ENCODE data around the gene ANXA1. TPM values are rescaled to one million over a fixed set of nuclear protein-coding genes. Genes with fewer than 3 reads are reported as not detected.

ANXA1 gene
- total RNA-seq, 5 donors from 2014 or later (not counting 1 experiment from before 2014, with no cell fraction given): 173 to 570 (median 200) TPM

DNA sequence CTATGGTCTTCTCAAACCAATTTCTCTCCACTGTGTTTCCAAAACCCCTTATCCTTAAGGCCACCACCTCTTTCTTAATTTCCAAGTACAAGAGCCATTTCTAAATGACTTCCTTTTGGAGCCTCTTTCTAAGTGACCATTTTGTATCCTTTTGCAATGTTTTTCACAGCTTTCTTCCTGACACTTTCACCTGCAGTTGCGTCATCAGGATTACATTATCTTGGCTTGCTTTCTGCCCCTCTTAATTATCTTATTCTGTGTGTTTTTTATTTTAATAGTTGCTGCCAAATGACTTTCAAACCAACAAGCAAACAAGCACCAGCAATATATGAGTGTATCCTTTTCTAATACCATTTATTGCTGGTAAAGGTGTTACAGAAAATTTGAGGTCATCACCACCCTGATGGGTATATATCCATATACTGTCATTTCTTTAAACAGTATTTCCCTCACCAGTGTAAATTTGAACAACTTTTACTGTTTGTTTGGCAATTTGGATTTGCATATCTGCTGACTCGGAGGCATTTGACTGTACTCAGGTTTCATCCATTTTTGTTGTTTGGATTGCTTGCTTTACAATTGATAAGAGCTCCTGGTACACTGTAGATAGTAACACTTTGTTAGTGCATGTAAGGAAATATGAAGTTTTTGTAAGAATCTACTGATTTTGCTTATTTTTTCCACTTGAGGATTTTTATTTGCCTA lies 5.4 kb upstream of the ANXA1 start:
- WGBS (ENCODE audit: insufficient coverage): no CpG with 5 or more reads among the region's 2 CpGs
- Histone ChIP-seq H3K4me3 (ENCODE audit: control insufficient read depth in 1 of 2, extremely low read depth in 1 of 2, low read length in 1 of 2) (no peak overlapping the region), H3K27me3 (replicated peaks in 1 of 2; ENCODE audit: control insufficient read depth in 2 of 2, extremely low read depth in 1 of 2, insufficient read depth in 2 of 2, low read length in 1 of 2) (no peaks in the 10 kb centered on the region), H3K9me3 (no peaks in the 10 kb centered on the region), H3K36me3 (ENCODE audit: control insufficient read depth in 2 of 2, extremely low read depth in 1 of 2, insufficient read depth in 1 of 2, low read length in 1 of 2) (no peaks in the 10 kb centered on the region), H3K27ac (ENCODE audit: low read length) (no peak overlapping the region), H3K4me1 (ENCODE audit: control insufficient read depth in 1 of 2, extremely low read depth in 1 of 2, insufficient read depth in 2 of 2, low read length in 2 of 2) (peaks cover 4 to 19% of the 10 kb centered on the region in 2 experiments)
- CTCF ChIA-PET: no interaction called here
- H3K36me3 Mint-ChIP-seq: no peaks in the 10 kb centered on the region
- POLR2A ChIA-PET: no interaction called here
- peaks cover 32 to 49% (median 39%) of the 10 kb centered on the region in 3 donors for H3K4me1 Mint-ChIP-seq
- no peak overlapping the region for H3K27ac Mint-ChIP-seq
- peaks cover 0 to 1% of the 10 kb centered on the region in 2 donors for H3K27me3 Mint-ChIP-seq
- ATAC-seq (replicated peaks in 1 of 4) (no peak), DNase-seq (no peak)
- no peak overlapping the region for H3K4me3 Mint-ChIP-seq
- H3K9me3 Mint-ChIP-seq: no peaks in the 10 kb centered on the region

DNA sequence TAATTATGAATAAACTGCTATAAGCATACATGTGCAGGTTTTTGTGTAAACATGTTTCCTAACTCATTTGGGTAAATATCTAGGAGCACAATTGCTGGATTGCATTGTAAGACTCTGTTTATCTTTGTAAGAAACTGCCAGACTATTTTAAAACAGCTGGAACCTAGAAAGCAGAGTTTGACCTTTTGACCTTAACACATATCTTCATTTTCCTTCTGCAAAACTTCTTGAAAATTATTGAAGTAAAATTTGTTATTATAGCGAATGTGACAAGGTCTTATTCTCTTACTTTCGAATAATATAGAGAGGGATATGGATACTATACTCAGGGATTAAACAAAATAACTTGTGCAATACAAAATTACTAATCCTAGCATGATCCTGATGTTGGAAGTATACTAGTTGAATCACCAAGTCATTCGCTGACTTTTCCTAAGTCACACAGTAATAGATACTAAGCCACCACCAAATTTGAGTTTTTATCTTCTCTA lies 3.2 kb upstream of the ANXA1 start:
- ChIA-PET POLR2A (interaction anchor here in 1 of 2 donors (0.5 kb wide), 1 partner anchor 90 kb away, joined by 5 read pairs; no protein-coding TSS in a partner anchor), CTCF (interaction anchor here (0.7 to 0.9 kb wide), 2 partner anchors 13 to 41 kb away, joined by 3 read pairs; no protein-coding TSS in a partner anchor)
- WGBS (ENCODE audit: insufficient coverage): no CpG with 5 or more reads among the region's 3 CpGs
- Mint-ChIP-seq H3K27me3 (peaks cover 0 to 1% of the 10 kb centered on the region in 2 donors), H3K4me3 (no peak overlapping the region), H3K27ac (peak overlapping the region; percentile 88 to 91), H3K36me3 (no peaks in the 10 kb centered on the region), H3K4me1 (peaks cover 54 to 56% (median 55%) of the 10 kb centered on the region in 3 donors), H3K9me3 (no peaks in the 10 kb centered on the region)
- no peaks in the 10 kb centered on the region for H3K27me3 ChIP-seq (replicated peaks in 1 of 2; ENCODE audit: control insufficient read depth in 2 of 2, extremely low read depth in 1 of 2, insufficient read depth in 2 of 2, low read length in 1 of 2)
- H3K4me1 ChIP-seq (ENCODE audit: control insufficient read depth in 1 of 2, extremely low read depth in 1 of 2, insufficient read depth in 2 of 2, low read length in 2 of 2): peaks cover 4 to 36% of the 10 kb centered on the region in 2 experiments
- ATAC-seq (replicated peaks in 1 of 4) (no peak), DNase-seq (no peak)
- no peaks in the 10 kb centered on the region for H3K36me3 ChIP-seq (ENCODE audit: control insufficient read depth in 2 of 2, extremely low read depth in 1 of 2, insufficient read depth in 1 of 2, low read length in 1 of 2)
- H3K4me3 ChIP-seq (ENCODE audit: control insufficient read depth in 1 of 2, extremely low read depth in 1 of 2, low read length in 1 of 2): no peak overlapping the region
- H3K9me3 ChIP-seq: no peaks in the 10 kb centered on the region
- no peak overlapping the region for H3K27ac ChIP-seq (ENCODE audit: low read length)

- POLR2A ChIA-PET: interaction anchor here in 1 of 2 donors (0.7 kb wide), 1 partner anchor 16 kb away, joined by 3 read pairs; no protein-coding TSS in a partner anchor
- Mint-ChIP-seq H3K27ac (peak overlapping the region; percentile 88 to 91), H3K9me3 (no peaks in the 10 kb centered on the region), H3K4me1 (peaks cover 54 to 64% (median 57%) of the 10 kb centered on the region in 3 donors), H3K36me3 (peaks cover 7% of the 10 kb centered on the region), H3K4me3 (peak overlapping the region; percentile 57 to 76 (median 58)), H3K27me3 (peaks cover 0 to 1% of the 10 kb centered on the region in 2 donors)
- ATAC-seq (replicated peaks in 1 of 4): peak; percentile 29 to 85 (median 73)
- CTCF ChIA-PET: interaction anchor here in 1 of 2 donors (0.6 to 0.9 kb wide), 2 partner anchors 16 to 42 kb away, joined by 3 to 6 read pairs; no protein-coding TSS in a partner anchor
- Histone ChIP-seq H3K36me3 (ENCODE audit: control insufficient read depth in 2 of 2, extremely low read depth in 1 of 2, insufficient read depth in 1 of 2, low read length in 1 of 2) (no peaks in the 10 kb centered on the region), H3K4me3 (ENCODE audit: control insufficient read depth in 1 of 2, extremely low read depth in 1 of 2, low read length in 1 of 2) (no peak overlapping the region), H3K27me3 (replicated peaks in 1 of 2; ENCODE audit: control insufficient read depth in 2 of 2, extremely low read depth in 1 of 2, insufficient read depth in 2 of 2, low read length in 1 of 2) (no peaks in the 10 kb centered on the region), H3K9me3 (no peaks in the 10 kb centered on the region), H3K4me1 (ENCODE audit: control insufficient read depth in 1 of 2, extremely low read depth in 1 of 2, insufficient read depth in 2 of 2, low read length in 2 of 2) (peaks cover 13 to 42% of the 10 kb centered on the region in 2 experiments), H3K27ac (ENCODE audit: low read length) (peak overlapping the region; percentile 62)
- no CpG with 5 or more reads among the region's 4 CpGs for WGBS (ENCODE audit: insufficient coverage)
- DNase-seq: peak in 1 of 35 experiments; percentile 62
These were observed 2.1 kb upstream of the ANXA1 start for GRCh38 chr9:73149371-73150067.

DNA sequence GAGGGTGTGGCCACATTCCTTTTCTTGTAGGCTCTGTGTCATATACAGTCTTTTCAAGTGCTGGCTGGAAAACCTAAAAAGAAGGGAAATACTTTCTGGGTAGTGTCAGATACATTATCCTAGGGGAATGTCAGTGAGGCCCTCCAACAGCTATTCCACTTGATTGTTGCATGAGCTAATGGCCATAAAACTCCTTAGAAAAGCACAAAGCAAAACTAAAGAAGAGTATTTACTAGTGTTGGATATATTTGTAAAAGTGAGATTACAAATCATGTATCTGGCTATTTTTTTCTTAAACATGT lies 829 bp downstream of the ANXA1 start:
- Histone ChIP-seq H3K27ac (ENCODE audit: low read length) (peak overlapping the region; percentile 90), H3K27me3 (replicated peaks in 1 of 2; ENCODE audit: control insufficient read depth in 2 of 2, extremely low read depth in 1 of 2, insufficient read depth in 2 of 2, low read length in 1 of 2) (no peaks in the 10 kb centered on the region), H3K9me3 (no peaks in the 10 kb centered on the region), H3K4me3 (ENCODE audit: control insufficient read depth in 1 of 2, extremely low read depth in 1 of 2, low read length in 1 of 2) (peak overlapping the region; percentile 63 to 64), H3K4me1 (ENCODE audit: control insufficient read depth in 1 of 2, extremely low read depth in 1 of 2, insufficient read depth in 2 of 2, low read length in 2 of 2) (peaks cover 21 to 62% of the 10 kb centered on the region in 2 experiments), H3K36me3 (ENCODE audit: control insufficient read depth in 2 of 2, extremely low read depth in 1 of 2, insufficient read depth in 1 of 2, low read length in 1 of 2) (no peaks in the 10 kb centered on the region)
- Mint-ChIP-seq H3K27ac (peak overlapping the region; percentile 91 to 94), H3K27me3 (peaks cover 0 to 1% of the 10 kb centered on the region in 2 donors), H3K36me3 (peaks cover 15% of the 10 kb centered on the region), H3K4me1 (peaks cover 74 to 86% (median 77%) of the 10 kb centered on the region in 3 donors), H3K4me3 (peak overlapping the region; percentile 87 to 98 (median 91)), H3K9me3 (no peaks in the 10 kb centered on the region)
- ChIA-PET POLR2A (interaction anchor here (0.6 to 2.8 kb wide), 13 partner anchors 11 to 1876 kb away, joined by 3 to 69 read pairs (median 3); no protein-coding TSS in a partner anchor), CTCF (interaction anchor here in 1 of 2 donors (1.0 to 1.5 kb wide), 5 partner anchors 9 to 45 kb away, joined by 6 to 11 read pairs (median 7); no protein-coding TSS in a partner anchor)
- DNase-seq (no peak), ATAC-seq (replicated peaks in 1 of 4) (no peak)

GRCh38 chr9:73152953-73153352 lies 1.3 kb downstream of the ANXA1 start:
- WGBS (ENCODE audit: insufficient coverage): no CpG with 5 or more reads among the region's 2 CpGs
- no peaks in the 10 kb centered on the region for H3K27me3 ChIP-seq (replicated peaks in 1 of 2; ENCODE audit: control insufficient read depth in 2 of 2, extremely low read depth in 1 of 2, insufficient read depth in 2 of 2, low read length in 1 of 2)
- H3K4me1 Mint-ChIP-seq: peaks cover 77 to 88% (median 82%) of the 10 kb centered on the region in 3 donors
- peak overlapping the region; percentile 90 for H3K27ac ChIP-seq (ENCODE audit: low read length)
- H3K4me1 ChIP-seq (ENCODE audit: control insufficient read depth in 1 of 2, extremely low read depth in 1 of 2, insufficient read depth in 2 of 2, low read length in 2 of 2): peaks cover 22 to 66% of the 10 kb centered on the region in 2 experiments
- H3K9me3 Mint-ChIP-seq: no peaks in the 10 kb centered on the region
- ChIA-PET POLR2A (interaction anchor here (0.6 to 2.8 kb wide), 14 partner anchors 10 to 1876 kb away, joined by 3 to 69 read pairs (median 4); no protein-coding TSS in a partner anchor), CTCF (interaction anchor here (1.0 to 1.5 kb wide), 6 partner anchors 9 to 45 kb away, joined by 3 to 11 read pairs (median 6); no protein-coding TSS in a partner anchor)
- H3K9me3 ChIP-seq: no peaks in the 10 kb centered on the region
- H3K27me3 Mint-ChIP-seq: peaks cover 0 to 1% of the 10 kb centered on the region in 2 donors
- peak overlapping the region; percentile 87 to 98 (median 91) for H3K4me3 Mint-ChIP-seq
- ATAC-seq (replicated peaks in 1 of 4): peak in 2 of 4 experiments; percentile 35 to 44
- peak overlapping the region; percentile 91 to 94 for H3K27ac Mint-ChIP-seq
- H3K36me3 ChIP-seq (ENCODE audit: control insufficient read depth in 2 of 2, extremely low read depth in 1 of 2, insufficient read depth in 1 of 2, low read length in 1 of 2): no peaks in the 10 kb centered on the region
- H3K4me3 ChIP-seq (ENCODE audit: control insufficient read depth in 1 of 2, extremely low read depth in 1 of 2, low read length in 1 of 2): peak overlapping the region in 1 of 2 donors; percentile 63
- DNase-seq: peak in 1 of 35 experiments; percentile 57
- H3K36me3 Mint-ChIP-seq: peaks cover 20% of the 10 kb centered on the region

GRCh38 chr9:73153793-73154227 lies 2.1 kb downstream of the ANXA1 start:
- peaks cover 25 to 69% of the 10 kb centered on the region in 2 experiments for H3K4me1 ChIP-seq (ENCODE audit: control insufficient read depth in 1 of 2, extremely low read depth in 1 of 2, insufficient read depth in 2 of 2, low read length in 2 of 2)
- DNase-seq (peak in 1 of 35 experiments; percentile 33), ATAC-seq (replicated peaks in 1 of 4) (no peak)
- CTCF ChIA-PET: interaction anchor here (1.1 to 1.5 kb wide), 2 partner anchors 45 to 46 kb away, joined by 3 to 6 read pairs; no protein-coding TSS in a partner anchor
- Mint-ChIP-seq H3K4me3 (peak overlapping the region; percentile 87 to 98 (median 91)), H3K27me3 (no peaks in the 10 kb centered on the region), H3K27ac (peak overlapping the region; percentile 91 to 94), H3K9me3 (no peaks in the 10 kb centered on the region), H3K36me3 (peaks cover 27% of the 10 kb centered on the region), H3K4me1 (peaks cover 77 to 86% (median 82%) of the 10 kb centered on the region in 3 donors)
- WGBS (ENCODE audit: insufficient coverage): 18% methylated on average over 3 of the region's 4 CpGs
- peak overlapping the region; percentile 90 for H3K27ac ChIP-seq (ENCODE audit: low read length)
- peak overlapping the region; percentile 1 to 63 for H3K4me3 ChIP-seq (ENCODE audit: control insufficient read depth in 1 of 2, extremely low read depth in 1 of 2, low read length in 1 of 2)
- no peaks in the 10 kb centered on the region for H3K27me3 ChIP-seq (replicated peaks in 1 of 2; ENCODE audit: control insufficient read depth in 2 of 2, extremely low read depth in 1 of 2, insufficient read depth in 2 of 2, low read length in 1 of 2)
- POLR2A ChIA-PET: interaction anchor here in 1 of 2 donors (1.4 to 2.8 kb wide), 4 partner anchors 9 to 46 kb away, joined by 7 to 69 read pairs (median 12); no protein-coding TSS in a partner anchor
- peaks cover 0 to 3% of the 10 kb centered on the region in 2 donors for H3K36me3 ChIP-seq (ENCODE audit: control insufficient read depth in 2 of 2, extremely low read depth in 1 of 2, insufficient read depth in 1 of 2, low read length in 1 of 2)
- no peaks in the 10 kb centered on the region for H3K9me3 ChIP-seq
